ENCODE measurements around the gene SPEM3.
A peak's percentile ranks its signal among the peaks of the same experiment; 100 is the strongest.

Gene SPEM3

GRCh38 chr17:7383742-7384488 is 44.7 kb upstream of the SPEM3 start:
- peak; percentile 93 for DNase-seq (ENCODE audit: extremely low spot score)
- ChIA-PET POLR2A (interaction anchor here (0.6 kb wide), 1 partner anchor 42 kb away, joined by 3 read pairs; no protein-coding TSS in a partner anchor), CTCF (interaction anchor here (0.8 to 1.1 kb wide), 2 partner anchors 29 to 178 kb away, joined by 3 to 6 read pairs; partner anchors contain the start of gene TMEM95)
- TF ChIP-seq CTCF (IDR thresholded peaks at IDR 0.05; ENCODE audit: control extremely low read depth, extremely low read depth, low read depth, missing control alignments) = no peak

- DNase-seq (ENCODE audit: extremely low spot score) = no peak
- ChIA-PET CTCF (interaction anchor here (0.8 kb wide), 1 partner anchor 178 kb away, joined by 3 read pairs; no protein-coding TSS in a partner anchor), POLR2A (interaction anchor here (0.6 kb wide), 1 partner anchor 42 kb away, joined by 3 read pairs; no protein-coding TSS in a partner anchor)
- TF ChIP-seq CTCF (IDR thresholded peaks at IDR 0.05; ENCODE audit: control extremely low read depth, extremely low read depth, low read depth, missing control alignments) = no peak
Observed at GRCh38 chr17:7384489-7385081, 44.1 kb upstream of the SPEM3 start.

- POLR2A ChIA-PET = interaction anchor here (0.5 kb wide), 1 partner anchor 298 kb away, joined by 3 read pairs; no protein-coding TSS in a partner anchor
- TF ChIP-seq CTCF (IDR thresholded peaks at IDR 0.05; ENCODE audit: control extremely low read depth, extremely low read depth, low read depth, missing control alignments) = no peak
- CTCF ChIA-PET = interaction anchor here (1.0 to 3.3 kb wide), 4 partner anchors 9 to 172 kb away, joined by 4 to 12 read pairs (median 8); no protein-coding TSS in a partner anchor
- no peak for DNase-seq (ENCODE audit: extremely low spot score)
Observed at GRCh38 chr17:7388856-7389255, 39.8 kb upstream of the SPEM3 start.

GRCh38 chr17:7389924-7390910 is 38.4 kb upstream of the SPEM3 start:
- DNase-seq (ENCODE audit: extremely low spot score) = no peak
- POLR2A ChIA-PET = no interaction called here
- no peak for TF ChIP-seq CTCF (IDR thresholded peaks at IDR 0.05; ENCODE audit: control extremely low read depth, extremely low read depth, low read depth, missing control alignments)
- CTCF ChIA-PET = interaction anchor here (1.8 kb wide), 1 partner anchor 171 kb away, joined by 6 read pairs; no protein-coding TSS in a partner anchor

GRCh38 chr17:7391307-7391706 is 37.4 kb upstream of the SPEM3 start:
- DNase-seq (ENCODE audit: extremely low spot score) = no peak
- TF ChIP-seq CTCF (IDR thresholded peaks at IDR 0.05; ENCODE audit: control extremely low read depth, extremely low read depth, low read depth, missing control alignments) = no peak
- ChIA-PET POLR2A (no interaction called here), CTCF (interaction anchor here (1.6 kb wide), 1 partner anchor 35 kb away, joined by 8 read pairs; the partner anchor contains the start of gene TMEM95)

Data from GM10248 (cell line).